SH-SY5Y (cell line): Measurements from ENCODE around the gene HCN2.

Source experiments
- GATA2 ChIP-seq: IDR thresholded peaks from 2 replicates; pipeline ENCODE4 v1.6.1; 2011; ENCODE audit warnings: mild to moderate bottlenecking, low read depth, low read length
- GATA3 ChIP-seq: IDR thresholded peaks from 2 replicates; pipeline ENCODE4 v1.6.1; 2011; ENCODE audit warnings: low read depth, mild to moderate bottlenecking, low read length, moderate library complexity

DNA sequence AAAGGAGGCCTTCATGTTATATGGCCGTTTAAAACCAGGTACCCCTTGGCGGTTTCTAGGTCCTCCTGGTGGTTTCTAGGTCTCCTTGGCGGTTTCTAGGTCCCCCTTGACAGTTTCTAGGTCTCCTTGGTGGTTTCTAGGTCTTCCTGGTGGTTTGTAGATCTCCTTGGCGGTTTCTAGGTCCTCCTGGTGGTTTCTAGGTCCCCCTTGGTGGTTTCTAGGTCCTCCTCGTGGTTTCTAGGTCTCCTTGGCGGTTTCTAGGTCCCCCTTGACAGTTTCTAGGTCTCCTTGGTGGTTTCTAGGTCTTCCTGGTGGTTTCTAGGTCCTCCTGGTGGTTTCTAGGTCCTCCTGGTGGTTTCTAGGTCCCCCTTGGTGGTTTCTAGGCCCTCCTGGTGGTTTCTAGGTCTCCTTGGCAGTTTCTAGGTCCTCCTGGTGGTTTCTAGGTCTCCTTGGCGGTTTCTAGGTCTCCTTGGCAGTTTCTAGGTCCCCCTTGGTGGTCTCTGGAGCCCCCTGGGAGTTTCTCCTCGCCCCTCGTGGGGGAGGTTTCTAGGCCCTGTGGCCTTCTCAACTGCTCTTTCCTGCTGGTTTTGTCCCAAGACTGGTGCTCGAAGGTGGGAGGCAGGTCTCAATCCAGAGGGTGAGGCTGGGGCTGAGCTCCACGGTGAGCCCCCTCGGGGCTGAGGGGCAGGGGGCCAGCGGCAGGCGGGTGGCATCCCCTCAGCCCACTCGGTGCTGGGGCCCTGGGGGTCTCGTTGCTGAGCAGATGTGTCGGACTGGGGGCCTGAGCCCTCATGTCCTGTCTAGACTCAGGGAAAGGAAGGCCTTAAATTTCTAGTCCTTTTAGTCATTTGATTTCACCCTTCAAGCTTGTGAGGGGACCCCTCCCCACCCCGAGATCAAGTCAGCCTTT, 8.0 kb downstream of the HCN2 start:
- TF ChIP-seq GATA2 = no peak
- no peak for TF ChIP-seq GATA3
